Chondrocyte (in vitro differentiated cells): ENCODE measurements around the gene CHCHD3. TPM values are rescaled to one million over a fixed set of nuclear protein-coding genes. Genes with fewer than 3 reads are reported as not detected.

Experiments
- DNase-seq: peaks from one replicate; pipeline ENCODE4 v3.0.0; 2021; ENCODE audit warnings: mixed read lengths, low spot score
- H3K27ac Mint-ChIP-seq: one replicate; pipeline ENCODE4 v1.8.0; 2021; ENCODE audit warnings: mild to moderate bottlenecking, moderate library complexity, mixed read lengths; ENCODE audit not compliant: unreplicated experiment
- H3K27me3 Mint-ChIP-seq: 2 replicates; pipeline ENCODE4 v1.8.0; 2021; ENCODE audit warnings: low read depth, mixed read lengths
- H3K36me3 Mint-ChIP-seq: 2 replicates; pipeline ENCODE4 v1.8.0; 2021; ENCODE audit warnings: low read depth, mixed read lengths
- H3K4me1 Mint-ChIP-seq: 2 replicates; pipeline ENCODE4 v1.8.0; 2021; ENCODE audit warnings: low read depth, mild to moderate bottlenecking, mixed read lengths
- H3K4me3 Mint-ChIP-seq: one replicate; pipeline ENCODE4 v1.8.0; 2021; ENCODE audit warnings: mild to moderate bottlenecking, moderate library complexity, mixed read lengths; ENCODE audit not compliant: unreplicated experiment
- H3K9me3 Mint-ChIP-seq: 2 replicates; pipeline ENCODE4 v1.8.0; 2021; ENCODE audit warnings: low read depth, mixed read lengths
- CTCF ChIP-seq: fragments of 200-600 bp; sonication (generic); IDR thresholded peaks from 2 replicates; pipeline ENCODE4 v1.5.0; 2021; ENCODE audit warnings: antibody characterized with exemption, mild to moderate bottlenecking, moderate library complexity
- total RNA-seq: library from RNA; stranded (reverse); gene quantifications from 3 replicates; pipeline ENCODE4 v1.2.1, GENCODE V29; 2021

CHCHD3 gene
- total RNA-seq, 1 donor from 2014 or later = 42.6 TPM

DNA sequence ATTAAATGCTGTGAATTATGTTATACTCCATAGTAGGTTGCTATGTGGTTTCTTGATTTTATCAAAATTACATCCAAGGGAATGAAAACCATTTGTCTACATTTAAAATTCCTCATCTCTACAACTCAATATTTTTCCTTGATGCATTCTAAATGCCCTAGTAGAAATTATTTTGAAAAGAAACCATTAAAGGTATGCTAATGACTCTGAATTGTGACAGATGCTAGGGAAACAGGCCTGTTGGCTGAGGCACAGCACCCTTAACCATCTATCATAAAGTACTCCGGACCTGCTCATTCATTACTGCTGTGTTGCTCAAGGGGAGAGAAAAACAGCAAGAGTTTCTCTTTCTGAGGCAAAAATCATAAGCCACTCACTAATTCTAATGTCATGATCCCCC is 131.2 kb downstream of the CHCHD3 start:
- Mint-ChIP-seq H3K9me3 (no peaks in the 10 kb centered on the region), H3K36me3 (no peaks in the 10 kb centered on the region), H3K4me3 (no peak overlapping the region), H3K27ac (no peak overlapping the region), H3K4me1 (no peaks in the 10 kb centered on the region), H3K27me3 (no peaks in the 10 kb centered on the region)
- no peak for DNase-seq
- no peak for TF ChIP-seq CTCF

DNA sequence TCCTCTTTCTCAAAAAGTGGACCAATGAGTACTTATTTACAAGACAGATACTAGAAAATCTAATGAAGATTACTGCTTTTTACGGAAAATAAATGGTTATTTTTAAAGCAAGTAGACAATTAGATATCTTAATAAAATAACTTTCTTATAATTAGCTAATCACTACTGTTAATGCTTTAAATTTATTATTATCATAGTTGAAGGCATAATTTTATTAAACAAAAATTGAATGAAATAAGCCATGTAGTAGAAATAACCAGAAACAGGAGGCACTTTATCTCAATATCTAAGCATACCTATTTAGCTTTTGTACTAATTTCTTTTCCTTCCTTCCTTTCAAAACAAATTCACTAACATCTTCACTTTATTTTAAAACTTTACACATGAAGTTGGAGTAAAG is 134.9 kb downstream of the CHCHD3 start:
- Mint-ChIP-seq H3K4me3 (no peak overlapping the region), H3K36me3 (no peaks in the 10 kb centered on the region), H3K27ac (no peak overlapping the region), H3K27me3 (no peaks in the 10 kb centered on the region), H3K9me3 (no peaks in the 10 kb centered on the region), H3K4me1 (no peaks in the 10 kb centered on the region)
- DNase-seq = no peak
- TF ChIP-seq CTCF = no peak

DNA sequence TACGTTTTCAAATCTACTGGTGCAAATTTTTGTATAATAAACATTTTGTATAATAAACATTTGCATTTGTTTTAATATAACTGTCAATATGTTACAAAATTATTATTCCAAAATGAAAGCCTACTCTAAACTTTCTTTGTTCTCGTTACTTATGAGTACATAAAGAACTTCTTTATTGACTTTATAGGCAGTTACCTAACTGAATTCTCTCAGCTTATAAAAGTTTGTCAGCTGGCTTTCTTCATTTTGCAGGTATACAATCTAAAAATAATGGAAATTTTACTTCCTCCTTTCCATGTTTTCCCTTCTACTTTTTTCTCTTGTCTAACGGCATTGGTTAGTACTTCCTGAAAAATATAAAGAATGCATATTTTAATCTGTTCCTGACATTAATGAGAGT is 137.1 kb downstream of the CHCHD3 start:
- no peak for DNase-seq
- Mint-ChIP-seq H3K4me1 (no peaks in the 10 kb centered on the region), H3K27ac (no peak overlapping the region), H3K9me3 (no peaks in the 10 kb centered on the region), H3K36me3 (peaks cover 2% of the 10 kb centered on the region), H3K27me3 (no peaks in the 10 kb centered on the region), H3K4me3 (no peak overlapping the region)
- no peak for TF ChIP-seq CTCF

GRCh38 chr7:132943645-132944044 is 138.2 kb downstream of the CHCHD3 start:
- Mint-ChIP-seq H3K4me1 (no peaks in the 10 kb centered on the region), H3K27me3 (no peaks in the 10 kb centered on the region), H3K27ac (no peak overlapping the region), H3K4me3 (no peak overlapping the region), H3K36me3 (peaks cover 2% of the 10 kb centered on the region), H3K9me3 (no peaks in the 10 kb centered on the region)
- no peak for TF ChIP-seq CTCF
- DNase-seq = no peak

- no peaks in the 10 kb centered on the region for H3K4me1 Mint-ChIP-seq
- H3K36me3 Mint-ChIP-seq = peaks cover 2% of the 10 kb centered on the region
- H3K9me3 Mint-ChIP-seq = no peaks in the 10 kb centered on the region
- no peak for DNase-seq
- H3K27me3 Mint-ChIP-seq = no peaks in the 10 kb centered on the region
- H3K4me3 Mint-ChIP-seq = no peak overlapping the region
- no peak overlapping the region for H3K27ac Mint-ChIP-seq
- TF ChIP-seq CTCF = no peak
Measured at GRCh38 chr7:132942701-132943100, 139.2 kb downstream of the CHCHD3 start.
